Raji (cell line): ENCODE measurements around the gene ABCC8.

Experiments
- POLR2A ChIP-seq: IDR thresholded peaks from 2 replicates; pipeline ENCODE4 v1.6.1; 2011; ENCODE audit warnings: low read depth, low read length, control low read depth; ENCODE audit not compliant: insufficient read depth

ABCC8 gene

DNA sequence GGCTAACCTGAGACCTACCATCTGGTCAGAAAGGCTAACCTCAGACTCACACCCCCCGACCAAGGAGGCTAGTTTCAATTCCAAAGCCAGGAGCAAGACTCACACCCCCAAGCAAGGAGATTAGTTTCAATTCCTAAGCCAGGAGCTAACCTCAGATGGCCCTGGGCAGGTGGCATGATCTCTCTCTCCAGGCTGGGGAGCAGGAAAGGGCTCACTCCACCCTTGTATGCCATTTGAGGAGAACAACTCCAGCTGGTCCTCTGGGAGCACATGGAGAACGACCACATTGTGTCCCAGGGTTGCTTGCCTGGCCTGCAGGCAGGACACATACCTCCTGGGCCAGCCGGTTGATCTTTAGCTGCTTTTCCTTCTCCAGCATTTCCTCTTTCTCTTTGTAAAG lies 34.9 kb upstream of the ABCC8 start:
- TF ChIP-seq POLR2A = no peak

DNA sequence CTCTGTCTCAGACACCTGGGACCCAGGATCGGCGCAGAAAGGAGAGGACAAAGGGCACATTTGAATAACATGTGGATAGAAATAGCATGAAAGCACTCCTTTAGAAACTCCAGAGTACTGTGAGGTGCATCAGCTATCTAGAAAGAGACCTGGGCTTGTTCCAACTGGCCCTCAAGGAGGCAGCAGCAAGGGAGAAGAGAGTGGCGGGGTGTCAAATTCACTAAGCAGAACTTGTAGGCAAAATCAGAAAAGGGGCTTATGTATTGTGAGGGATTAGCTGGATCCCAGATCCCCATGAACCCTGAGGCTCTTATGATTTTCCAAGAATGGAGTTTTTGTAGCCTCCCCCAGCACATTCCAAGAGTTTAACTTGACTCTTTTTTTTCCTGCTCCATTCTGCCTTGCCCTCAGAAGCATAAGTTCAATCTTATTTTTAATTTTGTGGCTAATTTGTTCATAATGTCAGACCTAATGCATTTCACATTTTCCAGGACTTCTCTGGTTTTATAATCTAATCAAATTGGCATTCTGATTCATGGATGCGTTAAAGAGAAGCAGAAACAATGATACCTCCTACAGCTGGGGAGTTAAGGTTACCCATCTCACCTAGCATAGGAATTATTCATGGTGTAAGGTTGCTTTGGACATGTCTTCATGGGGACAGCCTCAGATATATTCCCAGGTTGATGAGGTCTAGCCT lies 34.0 kb upstream of the ABCC8 start:
- no peak for TF ChIP-seq POLR2A

DNA sequence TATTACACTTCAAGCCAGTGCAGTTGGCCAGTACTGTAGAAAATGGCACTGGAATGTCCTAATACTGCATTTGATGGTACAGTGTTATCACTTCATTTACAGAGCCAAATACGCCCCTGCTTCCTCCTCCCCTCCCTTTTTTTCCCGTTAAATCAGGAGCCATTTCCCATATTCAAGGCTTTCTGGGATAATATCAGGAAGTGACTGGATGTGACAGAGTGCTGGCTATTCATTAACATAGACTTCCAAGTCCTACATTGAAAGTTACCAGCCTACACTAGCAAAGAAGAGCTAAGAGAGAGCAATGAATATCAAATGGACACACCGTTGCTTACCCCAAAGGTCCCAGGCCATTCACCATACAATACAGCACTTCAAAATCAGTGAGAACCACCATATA lies 32.1 kb upstream of the ABCC8 start:
- TF ChIP-seq POLR2A = no peak

DNA sequence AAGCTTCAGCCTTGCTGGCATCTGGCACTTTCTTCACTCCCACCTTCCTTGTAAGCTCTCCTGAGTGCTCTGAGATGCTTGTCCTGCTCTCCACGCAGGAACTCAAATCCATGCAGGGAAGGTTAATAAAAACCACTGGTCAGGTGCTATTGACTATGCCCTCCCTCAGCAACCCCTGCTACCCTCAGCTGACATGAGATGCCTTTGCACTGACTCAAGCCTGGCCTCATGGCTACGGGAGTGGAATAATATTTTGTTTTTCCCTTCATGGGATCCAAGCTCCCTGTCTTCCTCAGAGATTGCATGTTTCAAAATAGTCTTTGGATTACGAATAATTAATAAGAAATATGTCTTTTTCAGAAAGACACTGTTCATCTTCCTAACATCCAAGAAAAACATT lies 31.7 kb upstream of the ABCC8 start:
- TF ChIP-seq POLR2A = no peak

DNA sequence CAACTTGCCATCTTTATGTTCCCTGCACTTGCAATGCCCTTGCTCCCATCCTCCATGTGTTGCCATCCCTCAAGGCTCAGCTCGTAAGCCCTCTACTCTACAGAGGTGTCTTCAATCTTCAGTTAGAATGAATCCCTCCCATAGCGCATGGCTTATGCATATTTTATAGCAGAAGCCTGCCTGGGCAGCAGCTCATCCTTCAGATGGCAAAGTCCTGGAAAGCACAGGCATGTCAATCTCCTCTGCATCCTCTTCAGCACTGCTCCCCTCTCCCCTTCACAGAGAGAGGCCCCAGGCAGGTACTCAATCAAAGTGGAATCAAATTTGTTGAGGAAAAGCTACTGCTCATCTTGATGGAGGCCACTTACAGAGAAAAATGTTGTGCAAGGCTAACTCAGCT lies 31.1 kb upstream of the ABCC8 start:
- TF ChIP-seq POLR2A = no peak

DNA sequence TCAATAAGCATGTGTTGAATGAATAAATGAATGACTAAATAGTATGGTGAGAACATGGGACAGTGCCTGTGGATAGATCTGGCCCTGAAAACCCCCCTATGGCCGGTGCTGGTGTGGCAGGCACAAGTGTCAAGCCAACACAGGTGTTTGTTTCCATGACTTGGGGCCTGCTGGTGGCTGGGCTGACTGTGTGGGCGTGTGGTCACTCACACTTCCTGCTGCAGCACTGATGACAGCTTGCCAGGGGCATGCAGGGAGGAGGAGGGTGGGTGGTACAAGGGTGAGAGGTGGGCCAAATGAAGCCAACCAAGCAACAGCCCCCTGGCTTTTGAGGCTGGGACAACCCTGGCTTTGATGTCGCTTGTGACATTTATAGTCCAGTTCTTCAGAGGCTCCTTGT lies 30.3 kb upstream of the ABCC8 start:
- no peak for TF ChIP-seq POLR2A

DNA sequence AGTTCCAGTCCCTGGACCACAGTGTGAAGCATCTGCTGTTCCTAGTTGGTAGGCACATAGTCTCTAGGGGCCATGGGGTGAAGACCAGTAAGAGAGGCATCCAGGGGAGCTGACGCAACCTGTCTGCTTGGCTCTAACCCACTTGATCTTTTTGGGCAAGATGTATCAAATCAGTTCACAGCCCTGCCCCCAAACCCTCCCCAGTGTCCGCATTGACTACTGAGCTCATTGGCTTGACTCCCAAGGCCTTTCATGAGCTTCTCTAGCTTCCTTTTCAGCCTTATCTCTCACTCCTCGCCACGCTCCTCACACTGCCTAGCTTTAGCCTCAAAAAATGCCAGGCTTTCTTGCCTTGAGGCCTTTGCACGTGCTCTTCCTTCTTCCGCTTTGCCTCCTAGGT lies 29.7 kb upstream of the ABCC8 start:
- no peak for TF ChIP-seq POLR2A

DNA sequence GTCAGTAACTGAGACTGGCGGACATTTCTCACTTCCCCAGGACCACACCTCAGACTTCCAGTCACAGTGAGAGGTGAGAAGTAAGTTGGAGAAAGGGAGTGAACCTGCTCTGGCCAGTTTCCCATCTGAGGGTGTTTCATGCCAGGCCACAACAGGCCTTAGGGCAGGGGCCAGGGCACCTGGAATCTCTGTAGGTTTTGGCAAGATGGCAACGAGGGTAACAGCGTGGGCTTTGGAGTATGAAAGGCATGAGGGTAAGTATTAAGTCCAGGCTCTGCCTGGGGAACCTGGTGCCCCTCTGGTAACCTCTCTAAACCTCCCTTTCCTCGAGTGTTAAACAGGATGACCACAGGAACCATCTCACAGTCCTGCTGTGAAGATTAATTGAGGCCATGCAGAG lies 28.5 kb upstream of the ABCC8 start:
- no peak for TF ChIP-seq POLR2A

DNA sequence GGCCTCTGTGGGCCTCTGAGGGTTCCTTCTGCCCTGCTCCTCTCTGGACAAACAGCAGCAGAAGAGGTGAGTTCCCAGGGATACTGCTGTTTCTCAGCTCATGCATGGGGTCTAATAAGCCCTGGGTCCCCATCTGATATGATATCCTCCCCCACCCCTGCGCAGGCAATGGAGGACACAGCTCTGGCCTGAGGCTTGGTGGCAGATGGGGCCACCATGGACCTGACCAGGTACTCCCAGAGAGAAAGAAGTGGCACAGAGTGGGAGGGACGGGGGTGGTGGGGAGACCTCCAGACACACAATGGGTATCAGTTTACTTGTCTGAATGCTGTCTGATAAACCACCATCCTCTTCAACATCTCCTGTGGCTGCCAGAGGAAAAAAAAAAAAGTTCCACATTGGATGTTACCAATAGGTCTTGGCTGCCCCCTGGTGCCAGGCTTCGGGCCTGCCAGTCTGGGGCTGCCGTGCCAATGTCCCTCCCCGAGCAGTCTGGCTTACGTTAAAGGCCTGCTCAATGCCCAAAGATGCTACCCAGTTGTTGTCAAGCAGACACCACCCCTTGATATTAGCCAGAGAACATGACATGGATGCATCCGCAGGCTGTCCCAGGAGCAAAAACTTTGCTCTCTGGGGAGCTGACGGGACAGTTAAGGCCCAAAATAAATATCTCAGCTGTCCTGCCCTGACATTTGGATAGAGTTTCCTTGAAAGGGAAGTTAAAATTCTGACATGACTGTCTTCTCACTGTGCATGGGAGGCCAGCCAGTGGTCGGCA lies 27.9 kb upstream of the ABCC8 start:
- no peak for TF ChIP-seq POLR2A

DNA sequence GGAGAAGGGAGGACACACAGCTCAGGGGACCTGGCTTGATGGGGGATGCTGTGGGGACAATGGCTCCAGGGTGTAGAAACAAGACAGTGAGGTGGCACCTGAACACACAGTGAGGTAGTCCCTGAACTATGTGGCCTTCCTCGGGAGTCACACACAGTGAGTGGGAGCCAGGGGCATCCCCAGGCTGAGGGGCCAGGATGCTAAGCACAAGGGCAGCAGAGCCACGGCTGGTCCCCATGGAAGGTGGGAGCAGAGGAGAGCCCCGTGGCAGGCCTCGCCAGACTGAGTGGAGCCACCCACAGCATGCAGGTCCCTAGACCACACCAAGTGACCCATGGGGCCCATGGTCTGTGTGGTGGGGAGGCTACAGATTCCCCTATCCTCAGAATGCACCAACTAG lies 26.0 kb upstream of the ABCC8 start:
- TF ChIP-seq POLR2A = no peak

DNA sequence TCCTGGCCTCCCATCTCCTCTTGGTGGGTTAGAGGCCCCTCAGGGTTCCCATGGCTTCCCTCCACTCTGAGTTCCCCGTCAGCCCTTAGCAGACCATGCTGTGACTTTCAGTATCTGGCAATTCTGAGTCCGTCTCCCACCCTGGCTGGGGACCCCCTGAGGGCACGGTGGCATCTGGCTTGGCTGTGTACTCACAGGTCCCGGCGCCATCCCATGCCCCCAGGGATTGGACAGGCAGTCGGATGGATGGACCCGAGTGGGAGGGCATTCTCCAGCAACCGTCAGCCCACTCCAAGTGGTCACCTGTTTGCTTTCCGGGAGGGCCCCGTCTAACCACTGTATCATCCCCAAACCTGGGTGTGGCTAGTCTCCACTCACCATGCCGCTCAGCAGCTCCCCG lies 24.0 kb upstream of the ABCC8 start:
- no peak for TF ChIP-seq POLR2A

DNA sequence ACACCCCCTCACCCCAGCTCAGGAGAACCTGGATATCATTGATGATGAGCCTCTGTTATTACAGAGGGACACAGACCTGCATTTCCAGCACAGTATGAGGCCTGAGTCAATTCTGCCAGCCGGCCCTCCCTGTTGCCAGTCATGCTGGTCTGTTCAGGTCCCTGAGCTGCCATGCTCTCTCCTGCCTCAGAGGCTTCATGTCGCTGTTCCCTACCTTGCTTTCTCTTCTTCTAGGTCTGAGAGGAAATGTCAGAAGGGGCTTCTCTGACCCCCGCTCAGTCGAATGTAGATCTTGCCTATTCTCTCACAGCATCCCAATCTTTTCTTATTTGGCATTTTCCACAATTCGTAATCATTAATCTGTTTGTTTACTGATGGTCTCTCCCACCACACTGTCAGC lies 21.8 kb upstream of the ABCC8 start:
- TF ChIP-seq POLR2A = no peak

DNA sequence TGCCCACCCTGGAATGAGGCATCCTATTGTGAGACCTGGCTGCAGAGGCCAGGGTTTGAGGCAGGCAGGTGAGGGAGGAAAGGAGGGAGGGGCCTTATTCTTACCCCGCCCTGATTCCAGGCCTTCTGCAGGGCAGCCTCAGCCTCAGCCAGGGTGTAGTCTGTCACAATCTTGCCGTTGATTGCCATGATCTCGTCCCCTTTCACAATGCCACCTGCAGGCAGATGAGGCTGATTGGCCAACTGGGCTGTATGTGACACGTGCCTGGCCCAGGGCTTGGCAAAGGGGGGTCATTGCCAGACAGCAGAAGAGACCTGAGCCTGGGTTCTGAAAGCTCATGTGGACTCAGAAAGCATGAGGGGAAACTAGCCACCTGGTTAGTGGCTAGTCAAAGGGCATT lies 21.4 kb upstream of the ABCC8 start:
- no peak for TF ChIP-seq POLR2A

DNA sequence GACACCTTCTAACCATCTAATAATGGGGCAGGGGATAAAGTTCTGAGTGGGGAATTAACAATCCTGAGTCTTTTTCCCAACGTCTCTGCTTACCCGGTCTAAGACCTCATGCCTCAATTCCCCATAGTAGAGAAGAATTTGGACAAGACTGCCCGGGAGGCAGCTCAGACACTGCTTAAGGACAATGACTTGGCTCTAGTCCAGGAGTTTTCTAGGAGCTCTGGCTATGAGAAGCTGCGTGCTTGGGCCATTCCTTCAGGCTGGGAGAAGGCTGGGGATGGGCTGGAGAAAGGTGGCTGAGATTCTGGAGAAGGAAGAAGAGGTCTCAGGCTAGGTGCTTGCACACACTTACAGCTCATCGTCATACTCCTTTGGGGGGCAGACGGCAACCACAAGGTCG lies 19.8 kb upstream of the ABCC8 start:
- TF ChIP-seq POLR2A = no peak

DNA sequence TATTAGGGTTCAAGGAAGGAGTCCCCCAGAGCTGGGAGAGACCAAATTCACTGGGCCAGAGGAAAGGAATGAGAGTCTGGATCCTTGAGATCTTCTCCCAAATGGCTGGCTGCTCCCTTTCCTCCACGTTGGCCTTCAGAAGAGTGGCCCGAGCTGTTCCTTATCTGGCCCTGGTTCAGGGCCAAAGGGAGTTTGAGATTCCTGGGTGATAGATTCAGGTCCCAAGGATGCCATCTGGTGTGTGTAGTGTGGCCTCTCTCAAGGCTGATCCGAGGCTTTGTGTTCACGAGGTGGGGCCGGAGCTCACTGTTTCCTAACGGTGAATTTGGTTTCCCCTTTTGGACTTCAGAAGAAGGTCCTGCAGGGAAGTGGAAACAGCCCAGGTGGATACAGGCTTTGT lies 17.4 kb upstream of the ABCC8 start:
- TF ChIP-seq POLR2A = no peak

DNA sequence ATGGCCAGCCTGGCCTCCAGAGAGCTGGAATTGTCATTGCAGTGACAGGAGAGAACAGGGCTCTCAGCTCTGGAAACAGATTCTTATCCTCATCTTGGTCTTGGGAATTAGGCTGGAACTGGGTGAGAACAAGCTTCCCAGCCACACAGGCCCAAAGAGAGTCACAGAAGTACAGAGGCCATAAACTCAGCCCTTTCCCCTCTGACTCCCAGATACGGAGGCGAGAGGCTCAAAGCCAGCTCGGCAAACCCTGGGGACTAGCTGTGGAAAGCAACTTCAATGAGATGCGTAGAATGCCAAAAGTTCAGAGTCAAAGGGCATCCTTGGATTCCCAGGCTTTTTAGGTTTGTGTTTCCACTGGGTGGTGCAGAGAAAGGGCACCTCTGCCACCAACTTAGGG lies 14.3 kb upstream of the ABCC8 start:
- TF ChIP-seq POLR2A = no peak

DNA sequence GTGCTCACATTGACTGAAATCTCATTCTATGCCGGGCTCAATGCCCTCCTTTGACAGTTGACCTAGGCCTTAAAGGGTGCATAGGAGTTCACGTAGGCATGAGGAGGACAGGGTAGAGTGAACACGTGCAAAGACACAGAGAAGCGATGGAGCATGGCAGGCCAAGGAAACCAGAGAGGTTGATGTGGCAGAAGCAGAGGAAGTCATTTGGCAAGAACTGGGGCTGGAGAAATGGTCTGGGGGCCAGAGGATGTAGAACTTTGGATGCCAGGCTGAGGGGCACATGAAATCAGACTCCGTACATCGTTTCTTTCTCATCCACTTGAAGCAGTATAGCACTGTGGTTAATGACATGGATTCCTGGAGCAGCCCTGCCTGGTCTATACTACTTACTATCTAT lies 13.6 kb upstream of the ABCC8 start:
- no peak for TF ChIP-seq POLR2A

DNA sequence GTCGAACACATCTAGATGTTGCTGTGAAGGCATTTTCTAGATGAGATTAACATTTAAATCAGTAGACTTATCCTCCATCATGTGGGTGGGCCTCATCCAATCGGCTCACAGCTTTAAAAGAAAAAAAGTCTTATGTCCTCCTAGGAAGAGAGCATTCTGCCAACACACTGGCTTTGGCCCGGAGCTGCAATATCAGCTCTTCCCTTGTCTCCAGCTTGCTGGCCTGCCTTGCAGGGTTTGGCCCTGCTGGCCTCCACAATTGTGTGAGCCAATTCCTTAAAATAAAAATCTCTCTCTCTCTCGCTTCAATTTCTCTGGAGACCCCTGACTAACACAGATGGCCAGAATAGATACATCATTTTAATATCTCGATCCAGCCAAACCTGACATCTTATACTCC lies 13.1 kb upstream of the ABCC8 start:
- no peak for TF ChIP-seq POLR2A

DNA sequence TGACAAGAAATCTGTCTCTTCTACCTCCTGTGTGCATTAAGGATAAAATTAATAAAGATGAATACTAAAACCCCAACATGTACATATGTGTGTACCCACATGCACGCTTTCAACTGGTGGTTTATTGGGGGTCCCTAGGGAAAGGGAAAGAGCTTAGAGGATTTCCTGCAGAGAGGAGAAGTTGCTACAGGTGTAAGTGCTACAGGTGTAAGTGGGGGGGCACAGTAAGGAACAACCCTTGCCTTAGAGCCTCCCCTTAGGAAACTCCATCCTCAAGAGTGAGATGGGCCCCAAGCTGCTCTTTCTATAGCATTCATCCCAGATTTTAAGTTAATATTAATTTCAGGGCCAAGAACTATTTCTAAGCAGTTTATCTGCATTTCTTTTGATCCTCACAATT lies 11.9 kb upstream of the ABCC8 start:
- TF ChIP-seq POLR2A = no peak
